Esophagus muscularis mucosa (tissue), 3 donors: ENCODE results near the gene NOX5.
A peak's percentile ranks its signal among the peaks of the same experiment; 100 is the strongest.

Experiments used
- CTCF ChIP-seq, 3 experiments: fragments of 200-600 bp in 2 of 3; fragments of 450-650 bp in 1 of 3; sonication (generic) in 2 of 3; IDR thresholded peaks; one replicate each; pipeline ENCODE4 v1.5.1; 2017 to 2019; ENCODE audit warnings: antibody characterized with exemption in 3 of 3, mild to moderate bottlenecking in 2 of 3, moderate library complexity in 1 of 3
- POLR2A ChIP-seq: fragments of 450-650 bp; IDR thresholded peaks from one replicate; pipeline ENCODE4 v1.6.1; 2017; ENCODE audit warnings: antibody characterized with exemption, moderate library complexity, mild to moderate bottlenecking, low read depth
- POLR2AphosphoS5 ChIP-seq, 2 donors: sonication (generic); formaldehyde crosslinking; IDR thresholded peaks; one replicate each; pipeline ENCODE4 v1.6.1; 2017; ENCODE audit warnings: antibody characterized with exemption in 2 of 2

DNA sequence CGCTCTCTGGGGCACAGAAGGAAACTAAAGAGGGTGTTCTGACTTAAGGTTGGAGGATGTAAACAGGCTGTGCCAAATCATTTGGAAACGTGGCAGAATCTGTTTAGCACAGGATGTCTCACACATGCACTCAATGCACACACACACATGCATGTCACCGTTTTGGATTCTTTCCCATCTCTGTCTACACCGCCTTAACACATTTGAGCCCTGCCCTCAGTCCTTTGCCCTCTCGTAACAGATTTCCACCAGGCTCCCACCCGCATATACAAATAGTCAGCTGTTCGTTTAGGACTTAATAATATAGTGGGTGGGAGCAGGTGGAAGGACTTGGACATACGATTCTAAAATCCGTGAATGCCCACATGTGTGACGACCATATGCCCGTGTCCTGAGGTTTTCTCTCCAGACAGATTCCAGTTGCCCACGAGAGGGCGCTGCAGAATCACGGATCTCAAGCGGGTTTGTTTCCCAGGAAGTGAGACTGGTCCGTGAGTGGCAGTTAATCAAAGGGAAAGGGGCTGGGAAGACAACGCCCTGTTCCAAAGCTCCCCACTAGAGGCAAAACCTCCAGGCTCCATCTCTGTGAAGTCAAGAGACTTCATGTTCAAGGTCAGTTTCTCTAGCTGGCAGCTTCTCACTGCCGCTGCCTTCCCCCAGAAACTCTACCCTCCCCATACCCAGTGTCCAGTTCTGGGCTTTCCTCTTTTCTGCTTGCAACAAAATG, 44.5 kb downstream of the NOX5 start:
- TF ChIP-seq POLR2A (no peak), CTCF (IDR thresholded peaks at IDR 0.05) (peak; percentile 83 to 84 (median 83)), POLR2AphosphoS5 (IDR thresholded peaks at IDR 0.05) (peak in 1 of 2 donors; percentile 19)
